Tibial nerve (tissue), 4 donors: Measurements from ENCODE around the gene BRD3OS. TPM values are rescaled to one million over a fixed set of nuclear protein-coding genes. Genes with fewer than 3 reads are reported as not detected.
"Not testable (repeated sequence)": the region's sequence is repeated elsewhere in the genome, so short reads cannot be mapped to it uniquely, and the experiment has no call there.

Source experiments
- DNase-seq, 2 donors: peaks; one replicate each; pipeline ENCODE4 v3.0.0-alpha.2; 2019; ENCODE audit warnings: low spot score in 2 of 2
- H3K27ac ChIP-seq, 4 donors: fragments of 200-600 bp; sonication (generic) in 3 of 4; one replicate each; pipeline ENCODE4 v1.5.1; 2017 to 2019; ENCODE audit warnings: mild to moderate bottlenecking in 1 of 4
- H3K27me3 ChIP-seq, 2 donors: fragments of 200-600 bp; sonication (generic) in 1 of 2; one replicate each; pipeline versions ENCODE4 v1.5.1 to v1.6.0; 2017 to 2019
- H3K36me3 ChIP-seq, 3 donors: fragments of 200-600 bp; sonication (generic); one replicate each; pipeline ENCODE4 v1.5.1; 2018 to 2019
- H3K4me1 ChIP-seq, 4 donors: fragments of 200-600 bp; sonication (generic) in 3 of 4; one replicate each; pipeline ENCODE4 v1.5.1; 2017 to 2019
- H3K4me3 ChIP-seq, 4 donors: fragments of 200-600 bp; sonication (generic) in 3 of 4; one replicate each; pipeline ENCODE4 v1.5.1; 2017 to 2019; ENCODE audit warnings: mild to moderate bottlenecking in 1 of 4, moderate library complexity in 1 of 4
- H3K9me3 ChIP-seq, 4 donors: fragments of 200-600 bp; sonication (generic) in 3 of 4; one replicate each; pipeline ENCODE4 v1.5.1; 2017 to 2019
- CTCF ChIP-seq, 5 experiments: fragments of 200-600 bp in 3 of 5; fragments of 450-650 bp in 2 of 5; sonication (generic) in 3 of 5; IDR thresholded peaks; one replicate each; pipeline ENCODE4 v1.5.1; 2016 to 2019; ENCODE audit warnings: antibody characterized with exemption in 5 of 5, mild to moderate bottlenecking in 3 of 5, moderate library complexity in 2 of 5
- EP300 ChIP-seq, 2 donors: sonication (generic); formaldehyde crosslinking; IDR thresholded peaks; one replicate each; pipeline ENCODE4 v1.6.1; 2017; ENCODE audit warnings: antibody characterized with exemption in 2 of 2, mild to moderate bottlenecking in 1 of 2
- POLR2A ChIP-seq, 2 donors: fragments of 450-650 bp; IDR thresholded peaks; one replicate each; pipeline ENCODE4 v1.6.1; 2017; ENCODE audit warnings: antibody characterized with exemption in 2 of 2, mild to moderate bottlenecking in 2 of 2, moderate library complexity in 2 of 2
- WGBS, 2 donors: methylation state at CpG; one replicate each; pipeline ENCODE4 v1.1.5; 2018; 5-methylcytosine and 5-hydroxymethylcytosine counted together
- total RNA-seq, 4 donors: library from RNA; depleted of rRNA; stranded (reverse); fragments of >200 nt; gene quantifications; one replicate each; pipeline ENCODE4 v1.1.0, GENCODE V29; 2016

BRD3OS gene
- total RNA-seq, 4 donors from 2014 or later, result 9.2 to 28.2 (median 13.7) TPM

DNA sequence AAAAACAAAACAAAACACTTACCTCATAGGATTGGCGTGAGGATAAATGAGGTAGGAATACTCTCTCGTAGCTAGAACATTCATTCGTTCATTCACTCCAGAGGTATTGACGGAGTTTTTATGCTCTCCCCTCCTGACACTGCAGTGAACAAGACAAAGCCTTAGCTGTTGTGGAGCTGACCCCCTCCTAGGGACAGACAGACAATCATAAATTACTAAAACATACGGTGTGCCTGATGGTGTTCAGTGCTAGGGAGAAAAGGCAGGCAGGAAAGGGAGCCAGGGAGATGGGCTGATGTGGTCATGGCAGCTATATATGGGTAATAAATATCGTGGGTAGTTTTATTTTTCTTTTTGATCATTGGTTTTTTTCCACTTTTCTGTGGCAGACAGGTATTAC is 48.2 kb downstream of the BRD3OS start:
- Histone ChIP-seq H3K36me3 (no peaks in the 10 kb centered on the region), H3K27ac (no peak overlapping the region), H3K4me1 (peaks cover 0 to 5% (median 0%) of the 10 kb centered on the region in 4 donors), H3K4me3 (no peak overlapping the region), H3K9me3 (peaks cover 0 to 27% (median 3%) of the 10 kb centered on the region in 4 donors), H3K27me3 (no peaks in the 10 kb centered on the region)
- TF ChIP-seq CTCF (IDR thresholded peaks at IDR 0.05) (no peak), POLR2A (IDR thresholded peaks at IDR 0.05) (no peak), EP300 (IDR thresholded peaks at IDR 0.05) (no peak)
- WGBS, 2 donors, result 40 to 48% methylated on average over 6 of the region's 6 CpGs
- DNase-seq, result no peak

GRCh38 chr9:134075689-134076088 is 50.4 kb downstream of the BRD3OS start:
- H3K36me3 ChIP-seq, DNase-seq, H3K27me3 ChIP-seq, H3K4me3 ChIP-seq, H3K4me1 ChIP-seq, H3K27ac ChIP-seq: not testable (repeated sequence)
- H3K9me3 ChIP-seq, result peaks cover 0 to 45% (median 3%) of the 10 kb centered on the region in 4 donors
- WGBS, 2 donors, result 96 to 97% methylated on average over 10 to 26 of the region's 31 CpGs

DNA sequence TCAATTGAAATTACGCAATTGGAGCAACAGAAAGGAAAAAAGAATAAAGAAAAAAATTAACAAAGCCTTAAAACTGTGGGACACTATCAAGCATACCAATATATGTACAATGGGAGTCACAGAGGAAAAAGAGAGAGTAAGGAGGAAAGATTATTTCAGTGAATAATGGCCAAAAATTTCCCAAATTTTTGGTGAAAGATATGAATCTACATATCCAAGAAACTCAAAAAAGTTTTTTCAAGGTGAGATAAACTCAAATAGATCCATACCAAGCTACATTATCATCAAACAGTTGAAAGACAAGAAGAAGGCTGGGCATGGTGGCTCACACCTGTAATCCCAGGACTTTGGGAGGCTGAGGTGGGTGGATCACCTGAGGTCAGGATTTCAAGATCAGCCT is 51.4 kb downstream of the BRD3OS start:
- 0 to 32% methylated on average over 1 of the region's 1 CpG for WGBS, 2 donors
- DNase-seq, result no peak
- Histone ChIP-seq H3K27ac (no peak overlapping the region), H3K27me3 (no peaks in the 10 kb centered on the region), H3K9me3 (peaks cover 0 to 45% (median 3%) of the 10 kb centered on the region in 4 donors), H3K36me3 (no peaks in the 10 kb centered on the region), H3K4me3 (no peak overlapping the region), H3K4me1 (no peaks in the 10 kb centered on the region)
- TF ChIP-seq POLR2A (IDR thresholded peaks at IDR 0.05) (no peak), EP300 (IDR thresholded peaks at IDR 0.05) (no peak), CTCF (IDR thresholded peaks at IDR 0.05) (no peak)

Other genes starting within 250 kb of the BRD3OS start
- gene VAV2, start 33.2 kb upstream of the BRD3OS start, total RNA-seq, result 10 to 100 TPM; 10.3 to 20.1 (median 13.1) TPM
- gene BRD3, start 42.5 kb downstream of the BRD3OS start, total RNA-seq, result 10 to 100 TPM; 61.6 to 70.8 (median 65.3) TPM
- gene WDR5, start 110.6 kb downstream of the BRD3OS start, total RNA-seq, result 10 to 100 TPM; 16.4 to 32.7 (median 24.5) TPM
- gene RNU6ATAC, start 139.1 kb downstream of the BRD3OS start, total RNA-seq, result not detected